Endothelial cell of umbilical vein (primary cell): Measurements from ENCODE around the gene BACH2.

Experiments
- CTCF ChIP-seq, 2 donors: IDR thresholded peaks; 1 replicate in 1 of 2; 2 replicates in 1 of 2; pipeline ENCODE4 v1.5.1; 2011; ENCODE audit warnings: low read length in 2 of 2, mild to moderate bottlenecking in 2 of 2, moderate library complexity in 2 of 2, control low read depth in 1 of 2, inconsistent platforms in 1 of 2, low read depth in 1 of 2; ENCODE audit not compliant: insufficient read depth in 1 of 2; ENCODE audit errors: extremely low read depth in 1 of 2
- FOS ChIP-seq: IDR thresholded peaks from 2 replicates; pipeline ENCODE4 v1.6.1; 2011; ENCODE audit warnings: mild to moderate bottlenecking, low read length, moderate library complexity, borderline replicate concordance; ENCODE audit not compliant: insufficient read depth
- JUN ChIP-seq: IDR thresholded peaks from 2 replicates; pipeline ENCODE4 v1.6.1; 2011; ENCODE audit warnings: borderline replicate concordance, low read depth; ENCODE audit not compliant: insufficient read length, insufficient read depth
- POLR2A ChIP-seq: IDR thresholded peaks from 2 replicates; pipeline ENCODE4 v1.6.1; 2012; ENCODE audit warnings: low read depth, mild to moderate bottlenecking, control low read depth, low read length

DNA sequence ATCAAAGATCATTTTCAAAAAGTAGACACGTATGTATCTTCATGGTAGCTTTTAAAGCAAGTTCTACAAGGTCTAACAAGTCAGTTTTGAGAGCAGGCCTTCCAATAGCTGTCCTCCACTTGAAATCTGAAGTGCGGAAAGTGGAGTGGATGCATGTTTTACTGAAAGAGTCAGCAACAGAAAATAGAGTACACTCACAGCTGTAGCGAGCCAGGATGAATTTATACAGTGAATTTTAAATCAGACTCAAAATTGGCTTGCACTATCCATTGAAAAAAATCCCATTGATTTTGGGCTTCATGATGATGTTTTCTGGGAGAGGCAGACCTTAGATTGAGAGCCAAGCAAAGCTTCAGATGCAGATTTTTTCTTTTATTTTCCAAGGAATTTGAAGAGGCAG is 321.8 kb downstream of the BACH2 start:
- no peak for TF ChIP-seq CTCF (IDR thresholded peaks at IDR 0.05; ENCODE audit: extremely low read depth in 1 of 2, insufficient read depth in 1 of 2, low read depth in 1 of 2, low read length in 2 of 2)
- no peak for TF ChIP-seq JUN
- no peak for TF ChIP-seq POLR2A
- no peak for TF ChIP-seq FOS
